ENCODE data around the gene MAML3.

Gene MAML3

GRCh38 chr4:139669335-139669734 lies 484.6 kb downstream of the MAML3 start:
- no peak for DNase-seq

- no peak for DNase-seq
Observed at GRCh38 chr4:139668658-139669201, 485.3 kb downstream of the MAML3 start.

- DNase-seq: no peak
Observed at GRCh38 chr4:139668036-139668435, 485.9 kb downstream of the MAML3 start.

Data from NCI-H1417 (cell line).